Calu3 (cell line): ENCODE data around the gene ARHGAP32. TPM values are rescaled to one million over a fixed set of nuclear protein-coding genes. Genes with fewer than 3 reads are reported as not detected.

Experiments used
- BruUV-seq: library from RNA; stranded (reverse); fragments of 400-500 nt; replicated peaks from 2 replicates; lab custom pipeline; 2021; lab: Mats Ljungman, UMichigan
- CTCF ChIA-PET: fragments of 300-600 bp; sonication (Branson Sonifier 250); formaldehyde crosslinking; loops from one replicate; lab custom pipeline; 2022; ENCODE audit warnings: antibody characterized with exemption; lab: Charles Lee
- DNase-seq: peaks from one replicate; pipeline ENCODE4 v3.0.0; 2022
- H3K27ac Mint-ChIP-seq: one replicate; pipeline ENCODE4 v1.8.0; 2022; ENCODE audit warnings: mixed read lengths; ENCODE audit not compliant: unreplicated experiment
- H3K27me3 Mint-ChIP-seq: one replicate; pipeline ENCODE4 v1.8.0; 2022; ENCODE audit warnings: mixed read lengths; ENCODE audit not compliant: unreplicated experiment
- H3K36me3 Mint-ChIP-seq: one replicate; pipeline ENCODE4 v1.8.0; 2022; ENCODE audit warnings: mild to moderate bottlenecking, moderate library complexity, mixed read lengths; ENCODE audit not compliant: insufficient read depth, unreplicated experiment
- H3K4me1 Mint-ChIP-seq: one replicate; pipeline ENCODE4 v1.8.0; 2022; ENCODE audit warnings: mild to moderate bottlenecking, low read depth, mixed read lengths; ENCODE audit not compliant: unreplicated experiment
- H3K4me3 Mint-ChIP-seq: one replicate; pipeline ENCODE4 v1.8.0; 2022; ENCODE audit warnings: mild to moderate bottlenecking, low read depth, moderate library complexity, mixed read lengths; ENCODE audit not compliant: unreplicated experiment
- H3K9me3 Mint-ChIP-seq: one replicate; pipeline ENCODE4 v1.8.0; 2022; ENCODE audit warnings: low read depth, mixed read lengths; ENCODE audit not compliant: unreplicated experiment
- CTCF ChIP-seq: fragments of 200-600 bp; IDR thresholded peaks from one replicate; pipeline ENCODE4 v1.8.0; 2022; ENCODE audit warnings: antibody characterized with exemption; ENCODE audit not compliant: unreplicated experiment
- intact Hi-C: fragments of 100-400 bp; cut with micrococcal nuclease; formaldehyde crosslinking; loops from one replicate; pipeline ENCODE4 v1.10.0; 2022; ENCODE audit not compliant: unreplicated experiment
- total RNA-seq: library from RNA; stranded (reverse); gene quantifications from 2 replicates; pipeline ENCODE4 v1.2.3, GENCODE V29; 2022

Gene ARHGAP32
- total RNA-seq, 1 experiment from 2014 or later: 40.1 TPM

- H3K27me3 Mint-ChIP-seq: no peaks in the 10 kb centered on the region
- no TSS peak for BruUV-seq
- intact Hi-C loops: no loop called here
- H3K36me3 Mint-ChIP-seq: no peaks in the 10 kb centered on the region
- no peak for DNase-seq
- H3K27ac Mint-ChIP-seq: no peak overlapping the region
- H3K4me1 Mint-ChIP-seq: no peaks in the 10 kb centered on the region
- CTCF ChIA-PET: no interaction called here
- peaks cover 3% of the 10 kb centered on the region for H3K9me3 Mint-ChIP-seq
- H3K4me3 Mint-ChIP-seq: no peak overlapping the region
- no peak for TF ChIP-seq CTCF
These were observed 114.9 kb downstream of the ARHGAP32 start for GRCh38 chr11:129077191-129077590.

- DNase-seq: no peak
- intact Hi-C loops: no loop called here
- H3K9me3 Mint-ChIP-seq: peaks cover 3% of the 10 kb centered on the region
- H3K27me3 Mint-ChIP-seq: no peaks in the 10 kb centered on the region
- no peak overlapping the region for H3K27ac Mint-ChIP-seq
- no TSS peak for BruUV-seq
- CTCF ChIA-PET: no interaction called here
- no peaks in the 10 kb centered on the region for H3K36me3 Mint-ChIP-seq
- no peak overlapping the region for H3K4me3 Mint-ChIP-seq
- no peak for TF ChIP-seq CTCF
- H3K4me1 Mint-ChIP-seq: no peaks in the 10 kb centered on the region
These were observed 116.4 kb downstream of the ARHGAP32 start for GRCh38 chr11:129075757-129076156.

- no peak for TF ChIP-seq CTCF
- CTCF ChIA-PET: no interaction called here
- BruUV-seq: no TSS peak
- intact Hi-C loops: no loop called here
- H3K27me3 Mint-ChIP-seq: no peaks in the 10 kb centered on the region
- no peaks in the 10 kb centered on the region for H3K9me3 Mint-ChIP-seq
- no peak overlapping the region for H3K4me3 Mint-ChIP-seq
- H3K27ac Mint-ChIP-seq: no peak overlapping the region
- DNase-seq: no peak
- H3K36me3 Mint-ChIP-seq: no peaks in the 10 kb centered on the region
- no peaks in the 10 kb centered on the region for H3K4me1 Mint-ChIP-seq
These were observed 124.7 kb downstream of the ARHGAP32 start for GRCh38 chr11:129067454-129067853.

- no peaks in the 10 kb centered on the region for H3K27me3 Mint-ChIP-seq
- TF ChIP-seq CTCF: no peak
- H3K4me1 Mint-ChIP-seq: no peaks in the 10 kb centered on the region
- intact Hi-C loops: no loop called here
- H3K9me3 Mint-ChIP-seq: no peaks in the 10 kb centered on the region
- no peak overlapping the region for H3K4me3 Mint-ChIP-seq
- CTCF ChIA-PET: no interaction called here
- BruUV-seq: no TSS peak
- no peaks in the 10 kb centered on the region for H3K36me3 Mint-ChIP-seq
- no peak overlapping the region for H3K27ac Mint-ChIP-seq
- DNase-seq: no peak
These were observed 125.9 kb downstream of the ARHGAP32 start for GRCh38 chr11:129066229-129066628.
